GM12801 (cell line): ENCODE data around the gene SLC11A2.

Source experiments
- TF ChIP-seq, protein P1 (sequence below): IDR thresholded peaks from one replicate; pipeline ENCODE4 v1.5.1; 2011; ENCODE audit warnings: control low read depth; ENCODE audit not compliant: insufficient read length; ENCODE audit errors: extremely low read depth

The SLC11A2 gene

DNA sequence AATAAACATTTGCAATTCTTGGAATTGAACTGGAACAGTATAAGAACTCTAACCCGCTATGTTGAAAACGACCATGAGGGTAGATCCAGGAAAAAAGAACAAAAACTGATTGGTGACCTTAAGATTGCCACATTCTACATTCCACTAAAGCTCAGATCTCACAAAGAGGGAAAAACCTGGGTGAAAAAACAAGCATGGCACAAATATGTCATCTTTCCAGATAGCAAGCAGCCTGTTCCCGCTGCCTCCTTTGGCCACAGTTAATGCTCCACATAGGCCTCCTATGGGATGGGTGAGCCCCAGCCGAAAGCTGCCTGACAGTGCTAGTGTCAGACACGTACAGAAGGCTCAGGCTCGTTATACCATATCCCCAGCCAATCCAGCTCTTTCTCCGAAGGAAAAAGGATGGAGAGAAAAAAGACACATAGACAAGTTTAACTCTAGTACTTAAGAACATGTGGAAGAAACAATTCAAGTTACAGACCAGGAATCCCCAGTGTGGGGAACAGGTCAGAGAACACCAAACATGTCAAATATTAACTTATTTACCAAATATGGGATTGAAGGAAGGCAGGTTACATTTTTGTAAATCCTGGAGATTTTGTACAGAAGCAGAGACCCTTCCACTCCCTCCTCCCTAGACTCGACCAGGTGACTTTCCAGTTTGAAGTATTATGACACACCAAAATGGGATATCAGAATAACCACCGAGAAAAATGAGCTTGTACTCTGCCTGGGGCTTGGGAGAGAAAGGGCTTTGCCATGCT is 36.6 kb upstream of the SLC11A2 start:
- TF ChIP-seq, protein P1, sequence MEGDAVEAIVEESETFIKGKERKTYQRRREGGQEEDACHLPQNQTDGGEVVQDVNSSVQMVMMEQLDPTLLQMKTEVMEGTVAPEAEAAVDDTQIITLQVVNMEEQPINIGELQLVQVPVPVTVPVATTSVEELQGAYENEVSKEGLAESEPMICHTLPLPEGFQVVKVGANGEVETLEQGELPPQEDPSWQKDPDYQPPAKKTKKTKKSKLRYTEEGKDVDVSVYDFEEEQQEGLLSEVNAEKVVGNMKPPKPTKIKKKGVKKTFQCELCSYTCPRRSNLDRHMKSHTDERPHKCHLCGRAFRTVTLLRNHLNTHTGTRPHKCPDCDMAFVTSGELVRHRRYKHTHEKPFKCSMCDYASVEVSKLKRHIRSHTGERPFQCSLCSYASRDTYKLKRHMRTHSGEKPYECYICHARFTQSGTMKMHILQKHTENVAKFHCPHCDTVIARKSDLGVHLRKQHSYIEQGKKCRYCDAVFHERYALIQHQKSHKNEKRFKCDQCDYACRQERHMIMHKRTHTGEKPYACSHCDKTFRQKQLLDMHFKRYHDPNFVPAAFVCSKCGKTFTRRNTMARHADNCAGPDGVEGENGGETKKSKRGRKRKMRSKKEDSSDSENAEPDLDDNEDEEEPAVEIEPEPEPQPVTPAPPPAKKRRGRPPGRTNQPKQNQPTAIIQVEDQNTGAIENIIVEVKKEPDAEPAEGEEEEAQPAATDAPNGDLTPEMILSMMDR: no peak

DNA sequence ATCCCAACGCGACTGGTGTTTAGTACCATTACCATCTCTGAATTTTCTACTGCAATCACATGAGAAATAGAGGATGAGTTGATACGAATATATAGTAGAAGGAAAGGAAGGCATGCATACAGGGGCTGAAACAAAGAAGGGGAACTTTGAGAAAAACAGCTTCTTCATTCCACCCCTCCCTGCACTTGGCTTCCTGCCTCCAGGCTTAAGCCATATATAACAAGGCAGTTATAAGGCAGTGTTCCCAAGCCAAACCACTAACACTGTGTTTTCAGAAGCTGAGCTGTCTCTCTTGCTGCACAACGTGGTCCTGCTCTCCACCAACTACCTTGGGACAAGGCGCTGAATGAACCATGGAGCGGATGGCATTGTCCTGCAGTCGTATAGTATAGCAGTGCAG is 32.9 kb upstream of the SLC11A2 start:
- TF ChIP-seq, protein P1: no peak

DNA sequence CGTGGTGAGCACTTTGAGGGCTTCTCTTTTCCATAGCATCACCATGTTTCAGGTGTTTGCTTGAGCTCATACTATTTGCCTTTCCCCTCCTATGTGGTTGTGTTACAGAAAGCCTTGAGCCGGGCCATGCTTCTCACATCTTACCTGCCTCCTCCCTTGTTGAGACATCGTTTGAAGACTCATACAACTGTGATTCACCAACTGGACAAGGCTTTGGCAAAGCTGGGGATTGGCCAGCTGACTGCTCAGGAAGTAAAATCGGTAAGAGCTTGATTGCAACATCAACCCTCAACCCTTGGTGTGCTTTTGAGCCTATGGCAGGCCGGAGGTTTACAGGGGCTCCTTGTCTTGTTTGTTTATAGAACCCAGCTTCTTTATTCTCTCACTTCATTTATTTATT is 30.1 kb upstream of the SLC11A2 start:
- TF ChIP-seq, protein P1: no peak

DNA sequence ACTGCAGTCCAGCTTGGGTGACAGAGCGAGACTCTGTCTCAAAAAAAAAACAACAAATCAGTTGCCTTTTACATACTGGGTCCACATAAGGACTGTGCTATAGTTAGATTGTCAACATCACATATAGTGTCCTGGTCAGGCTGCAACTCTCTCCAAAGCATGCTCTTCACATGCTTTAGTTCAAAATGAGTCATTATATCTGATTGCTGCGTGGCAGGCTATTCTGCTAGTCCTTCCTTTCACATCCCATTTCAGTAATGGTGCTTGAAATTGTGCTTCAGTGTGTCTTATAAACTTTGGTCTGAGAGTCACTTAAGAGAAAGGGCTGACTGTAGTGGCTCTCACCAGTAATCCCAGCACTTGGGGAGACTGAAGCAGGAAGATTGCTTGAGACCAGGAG is 28.9 kb upstream of the SLC11A2 start:
- TF ChIP-seq, protein P1: no peak

DNA sequence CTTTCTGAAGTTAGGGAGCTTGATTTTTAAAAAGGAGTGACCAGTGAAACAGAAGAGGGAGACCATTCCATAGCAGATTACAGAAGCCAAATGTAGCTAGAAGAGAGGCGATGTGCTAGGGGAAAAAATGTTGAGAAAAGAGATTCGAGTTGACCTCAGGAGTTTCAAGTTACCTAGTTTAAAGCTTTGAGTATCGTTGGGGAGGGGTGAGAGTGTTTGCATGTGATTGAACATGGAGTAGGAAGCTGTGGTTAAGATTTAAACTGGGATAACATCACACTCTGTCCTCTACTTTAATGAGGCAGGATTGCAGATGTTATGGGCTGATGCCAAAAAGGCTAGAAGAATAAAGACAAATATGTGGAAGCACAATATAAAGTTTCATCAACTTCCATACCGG is 25.6 kb upstream of the SLC11A2 start:
- TF ChIP-seq, protein P1: no peak

DNA sequence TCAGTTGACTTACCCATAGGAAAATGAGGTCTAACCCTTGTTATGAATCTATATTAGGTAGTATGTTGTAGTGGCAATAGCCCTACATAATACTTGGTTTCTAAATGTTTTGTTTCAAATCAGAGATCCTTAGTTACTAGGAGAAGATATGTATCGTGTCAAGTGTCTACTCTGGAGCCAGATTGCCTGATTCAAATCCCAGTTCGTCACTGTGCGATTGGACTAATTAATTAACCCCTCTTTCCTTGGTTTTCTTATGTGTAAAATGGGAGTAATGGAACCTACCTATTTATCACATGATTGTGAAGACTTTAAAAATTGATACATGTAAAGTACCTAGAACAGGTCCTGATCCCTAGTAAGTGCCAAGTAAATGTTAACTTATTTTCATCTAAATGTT is 23.3 kb upstream of the SLC11A2 start:
- TF ChIP-seq, protein P1: no peak

DNA sequence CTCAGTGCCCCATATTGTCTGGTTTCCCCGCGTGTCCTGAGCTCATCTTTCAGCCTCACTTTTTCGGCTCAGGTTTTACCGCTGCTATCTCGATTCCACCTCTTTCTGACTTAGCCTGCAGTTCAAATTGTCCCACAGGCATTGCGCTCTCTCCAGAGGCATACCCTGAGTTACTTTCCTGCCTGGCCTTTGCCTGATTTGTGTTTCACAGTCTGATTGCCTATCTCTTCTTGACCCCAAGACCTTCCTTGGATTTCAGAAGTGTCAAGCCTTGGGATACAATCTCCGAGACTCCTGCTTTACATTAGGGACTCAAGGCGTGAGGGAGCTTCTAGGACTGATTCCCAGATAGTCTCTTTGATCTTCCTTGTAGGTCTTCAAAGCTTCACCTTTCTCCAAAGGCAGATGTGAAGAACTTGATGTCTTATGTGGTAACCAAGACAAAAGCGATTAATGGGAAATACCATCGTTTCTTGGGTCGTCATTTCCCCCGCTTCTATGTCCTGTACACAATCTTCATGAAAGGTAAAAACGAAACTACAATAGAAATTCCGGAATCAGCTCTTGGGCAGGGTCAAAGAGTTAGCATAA is 22.6 kb upstream of the SLC11A2 start:
- TF ChIP-seq, protein P1: no peak
